Prostate gland (tissue), 2 donors: ENCODE data around the gene XRCC4.

ENCODE experiments used
- CTCF ChIP-seq, 4 experiments: fragments of 200-600 bp in 2 of 4; fragments of 450-650 bp in 2 of 4; sonication (generic) in 2 of 4; IDR thresholded peaks; 1 replicate in 3 of 4; 2 replicates in 1 of 4; pipeline ENCODE4 v1.5.1; 2016 to 2019; ENCODE audit warnings: antibody characterized with exemption in 4 of 4, mild to moderate bottlenecking in 2 of 4, moderate library complexity in 2 of 4
- POLR2A ChIP-seq: fragments of 450-650 bp; IDR thresholded peaks from one replicate; pipeline ENCODE4 v1.6.1; 2016; ENCODE audit warnings: antibody characterized with exemption, mild to moderate bottlenecking

- TF ChIP-seq POLR2A (no peak), CTCF (IDR thresholded peaks at IDR 0.05) (no peak)
Measured at GRCh38 chr5:83363111-83363885, 286.0 kb downstream of the XRCC4 start.
